NCI-H2029 (cell line): Measurements from ENCODE around the gene POC1A.
A peak's percentile ranks its signal among the peaks of the same experiment; 100 is the strongest.
"Not testable (repeated sequence)": the region's sequence is repeated elsewhere in the genome, so short reads cannot be mapped to it uniquely, and the experiment has no call there.

Experiments
- DNase-seq: peaks from one replicate; lab custom pipeline; 2025; lab: John Stamatoyannopoulos, UW

Gene POC1A

GRCh38 chr3:52183786-52184445 lies 29.7 kb upstream of the POC1A start:
- no peak for DNase-seq

GRCh38 chr3:52182691-52183090 lies 28.5 kb upstream of the POC1A start:
- DNase-seq = no peak

- no peak for DNase-seq
These were observed 28.0 kb upstream of the POC1A start for GRCh38 chr3:52182196-52182595.

GRCh38 chr3:52181543-52181942 lies 27.3 kb upstream of the POC1A start:
- no peak for DNase-seq

- no peak for DNase-seq
These were observed 24.3 kb upstream of the POC1A start for GRCh38 chr3:52178537-52178936.

GRCh38 chr3:52178126-52178525 lies 23.9 kb upstream of the POC1A start:
- not testable (repeated sequence) for DNase-seq

GRCh38 chr3:52177701-52178042 lies 23.4 kb upstream of the POC1A start:
- DNase-seq = no peak

GRCh38 chr3:52176951-52177700 lies 22.9 kb upstream of the POC1A start:
- no peak for DNase-seq

GRCh38 chr3:52176180-52176752 lies 22.0 kb upstream of the POC1A start:
- DNase-seq = no peak

- DNase-seq = no peak
These were observed 21.4 kb upstream of the POC1A start for GRCh38 chr3:52175416-52176179.

- DNase-seq = no peak
These were observed 20.7 kb upstream of the POC1A start for GRCh38 chr3:52174896-52175295.

GRCh38 chr3:52173101-52173500 lies 18.9 kb upstream of the POC1A start:
- DNase-seq = no peak

GRCh38 chr3:52172262-52172757 lies 18.1 kb upstream of the POC1A start:
- no peak for DNase-seq

- DNase-seq = no peak
These were observed 17.5 kb upstream of the POC1A start for GRCh38 chr3:52171514-52172261.

- not testable (repeated sequence) for DNase-seq
These were observed 16.0 kb upstream of the POC1A start for GRCh38 chr3:52170217-52170616.

GRCh38 chr3:52167240-52167639 lies 13.0 kb upstream of the POC1A start:
- DNase-seq = no peak

- no peak for DNase-seq
These were observed 8.1 kb upstream of the POC1A start for GRCh38 chr3:52162250-52162872.

GRCh38 chr3:52159503-52159902 lies 5.3 kb upstream of the POC1A start:
- no peak for DNase-seq

GRCh38 chr3:52155912-52156311 lies 1.7 kb upstream of the POC1A start:
- DNase-seq = no peak

GRCh38 chr3:52153389-52154096 lies 680 bp downstream of the POC1A start:
- DNase-seq = peak; percentile 46

- DNase-seq = not testable (repeated sequence)
These were observed 2.2 kb downstream of the POC1A start for GRCh38 chr3:52151991-52152390.
